IPS DF 4.7 (cell line): ENCODE data around the gene TMEM8B.

Source experiments
- DNase-seq: peaks from one replicate; pipeline ENCODE4 v3.0.0-alpha.2; 2013; ENCODE audit warnings: low spot score; ENCODE audit errors: extremely low read depth

The TMEM8B gene

DNA sequence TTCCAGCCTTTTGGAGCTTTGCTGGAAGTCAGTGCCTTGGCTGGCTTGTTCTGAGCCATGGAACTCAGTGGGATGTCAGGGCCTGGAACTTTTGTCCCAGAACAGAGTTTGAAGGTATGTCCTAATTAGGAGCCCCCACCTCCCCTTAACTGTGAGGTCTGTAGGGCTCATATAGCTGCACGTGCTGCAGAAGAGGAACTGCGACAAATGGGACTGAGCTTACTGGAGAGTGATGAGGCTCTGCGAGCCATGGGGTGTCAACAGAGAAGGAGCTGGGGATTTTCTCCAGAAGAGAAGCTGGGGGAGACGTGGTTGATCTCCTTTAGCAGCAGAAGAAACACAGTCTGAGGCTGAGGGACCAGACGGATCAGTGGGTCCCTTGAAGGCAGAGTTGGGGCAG lies 10.9 kb downstream of the TMEM8B start:
- no peak for DNase-seq

DNA sequence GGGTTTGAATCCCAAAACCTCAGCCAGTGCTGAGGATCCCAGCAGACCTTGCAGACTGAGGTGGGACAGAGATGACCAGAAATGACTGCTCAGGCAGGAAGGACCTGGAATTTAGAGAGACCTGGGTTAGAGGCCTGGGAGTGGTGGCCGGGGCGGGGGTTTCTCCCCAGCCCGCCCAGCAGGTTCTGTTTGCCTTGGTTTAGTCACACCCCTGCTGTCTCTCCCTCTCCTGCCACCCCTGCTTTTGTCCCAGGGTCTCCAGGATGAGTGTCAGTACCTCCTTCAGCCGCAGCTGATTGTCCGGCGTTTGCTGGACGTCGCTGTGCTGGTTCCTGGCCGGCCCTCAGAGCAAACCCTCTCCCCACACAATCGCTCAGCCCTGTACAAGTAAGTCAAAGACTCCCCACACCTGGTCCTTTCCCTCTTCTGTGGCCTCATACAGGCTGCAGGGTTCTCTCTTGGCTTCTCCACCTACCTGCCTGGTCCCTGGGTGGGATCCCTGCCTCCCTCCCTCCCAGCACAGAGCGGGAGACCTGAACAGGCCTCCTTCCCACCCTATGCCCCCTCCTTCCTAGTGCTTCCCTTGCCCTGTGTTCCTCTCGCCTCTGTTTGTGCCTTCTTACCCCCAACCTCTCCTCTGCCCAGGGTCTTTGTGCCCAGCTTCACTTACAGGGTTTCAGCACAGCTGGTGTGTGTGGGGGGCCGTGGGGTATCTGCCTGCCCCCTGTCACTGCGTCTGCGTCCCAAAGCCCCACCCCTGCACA lies 12.0 kb downstream of the TMEM8B start:
- no peak for DNase-seq

DNA sequence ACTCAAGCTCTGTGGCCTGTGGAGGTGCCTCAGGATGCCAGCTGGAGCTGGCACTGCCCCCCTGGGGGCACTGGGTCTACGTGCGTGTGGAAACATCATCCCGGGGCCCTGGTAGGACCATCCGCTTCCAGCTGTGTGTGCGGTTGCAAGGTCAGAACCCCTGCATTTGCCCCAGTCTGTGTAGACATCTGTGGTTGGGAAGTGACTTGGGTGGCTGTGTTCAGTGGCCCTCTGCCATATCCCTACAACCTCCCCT lies 12.5 kb downstream of the TMEM8B start:
- no peak for DNase-seq

DNA sequence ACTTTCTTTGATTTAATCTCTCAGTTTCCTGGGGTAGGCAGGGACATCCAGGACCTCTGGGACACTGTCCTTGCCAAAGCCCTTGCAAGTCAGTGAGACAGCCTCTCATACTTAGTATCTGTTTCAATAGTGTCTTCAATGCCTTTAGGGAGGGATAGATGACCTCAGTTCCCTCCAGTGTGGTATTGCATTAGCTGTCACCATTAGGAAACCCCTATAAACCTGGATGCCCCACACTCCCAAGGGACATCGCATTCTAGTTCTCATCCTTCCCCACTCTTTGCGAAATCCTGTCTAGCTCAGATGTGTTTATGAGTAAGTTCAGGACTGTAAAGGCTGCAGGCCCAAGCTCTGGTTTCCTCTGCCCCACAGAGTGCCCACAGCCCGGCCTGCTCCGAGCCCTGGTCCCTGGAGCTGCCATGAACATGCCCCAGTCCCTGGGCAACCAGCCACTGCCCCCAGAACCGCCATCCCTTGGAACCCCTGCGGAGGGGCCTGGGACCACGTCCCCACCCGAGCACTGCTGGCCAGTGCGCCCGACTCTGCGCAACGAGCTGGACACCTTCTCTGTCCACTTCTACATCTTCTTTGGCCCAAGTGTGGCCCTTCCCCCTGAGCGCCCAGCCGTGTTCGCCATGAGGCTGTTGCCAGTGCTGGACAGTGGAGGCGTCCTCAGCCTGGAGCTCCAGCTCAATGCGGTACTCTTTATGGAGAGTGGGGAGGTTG lies 13.2 kb downstream of the TMEM8B start:
- no peak for DNase-seq

DNA sequence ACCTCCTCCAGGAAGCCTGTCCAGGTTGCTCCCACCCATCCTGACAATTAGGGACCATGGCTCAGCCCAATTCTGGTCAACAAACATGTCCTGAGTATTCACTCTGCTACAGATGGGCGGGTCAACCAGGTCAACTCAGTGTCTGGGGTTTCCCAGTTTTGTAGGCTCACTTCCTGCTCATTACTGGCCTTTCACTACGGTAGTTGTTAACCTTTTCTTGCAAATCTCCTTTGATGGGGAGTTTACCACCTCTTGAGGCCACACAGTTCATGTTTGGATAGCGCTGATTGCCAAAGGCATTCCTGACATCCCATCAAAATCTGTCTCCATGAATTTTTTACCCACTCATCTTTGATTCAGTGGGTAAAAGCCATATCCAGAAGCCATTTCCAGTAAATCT lies 13.8 kb downstream of the TMEM8B start:
- no peak for DNase-seq

DNA sequence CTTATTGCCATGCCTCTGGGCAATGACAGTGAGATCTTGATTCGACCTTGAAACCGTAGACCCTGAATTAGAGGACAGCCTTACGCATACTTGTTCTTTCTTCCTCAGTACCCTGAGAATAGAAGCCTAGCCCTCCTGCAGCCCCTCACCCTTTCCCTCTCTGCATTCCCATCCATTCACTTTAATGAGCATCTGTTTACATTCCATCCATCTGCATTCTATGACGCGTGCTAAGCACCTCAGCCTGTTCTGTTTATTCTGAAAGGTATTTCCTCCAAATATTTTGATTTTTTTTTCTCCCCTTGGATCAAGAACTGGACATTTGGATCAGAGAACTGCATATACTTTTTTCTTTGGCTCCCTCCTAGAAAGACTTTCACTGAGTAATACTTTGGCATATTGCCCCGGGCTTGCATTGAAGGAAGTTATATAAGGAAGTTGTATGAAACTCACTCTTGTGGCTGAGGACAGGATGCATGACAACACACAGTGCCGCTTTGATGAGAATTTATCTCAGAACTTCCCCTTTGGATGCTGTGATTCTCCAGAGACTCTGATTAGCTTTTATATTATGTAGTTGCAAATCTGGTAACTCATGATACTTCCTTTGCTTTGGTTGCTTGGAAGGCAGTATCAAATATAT lies 15.7 kb downstream of the TMEM8B start:
- DNase-seq: no peak

DNA sequence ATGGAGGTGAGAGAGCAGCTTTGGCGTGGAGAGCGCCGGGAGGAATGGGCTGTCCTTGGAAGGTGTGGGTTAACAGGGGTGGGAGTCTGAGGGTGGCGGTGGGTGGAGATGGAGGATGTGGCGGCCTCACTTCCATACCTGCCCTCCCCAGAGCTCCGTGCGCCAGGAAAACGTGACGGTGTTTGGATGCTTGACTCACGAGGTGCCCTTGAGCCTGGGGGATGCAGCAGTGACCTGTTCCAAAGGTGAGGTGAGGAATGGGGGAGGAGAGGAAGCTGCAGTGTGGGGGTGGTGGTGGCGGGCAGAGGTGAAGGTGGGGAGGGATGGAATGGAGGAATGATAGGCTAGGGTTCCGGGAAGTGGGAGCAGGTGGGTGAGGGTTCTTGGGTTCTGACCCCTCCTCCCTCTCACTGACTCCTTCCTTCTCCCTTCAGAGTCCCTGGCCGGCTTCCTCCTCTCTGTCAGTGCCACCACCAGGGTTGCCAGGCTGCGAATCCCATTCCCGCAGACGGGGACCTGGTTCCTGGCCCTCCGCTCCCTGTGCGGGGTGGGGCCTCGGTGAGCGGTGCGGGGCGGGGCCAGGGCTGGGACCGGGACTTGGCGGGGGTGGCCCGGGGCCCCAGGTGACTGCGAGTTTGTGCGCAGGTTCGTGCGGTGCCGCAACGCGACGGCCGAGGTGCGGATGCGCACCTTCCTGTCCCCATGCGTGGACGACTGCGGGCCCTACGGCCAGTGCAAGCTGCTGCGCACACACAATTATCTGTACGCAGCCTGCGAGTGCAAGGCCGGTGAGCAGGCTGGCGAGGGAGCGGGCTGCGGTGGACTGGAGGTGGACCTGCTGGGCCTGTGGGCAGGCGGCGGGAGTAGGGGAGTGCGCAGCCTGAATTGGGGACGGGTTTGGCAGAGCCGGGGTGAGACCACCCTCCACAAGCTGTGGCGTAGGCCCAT lies 17.1 kb downstream of the TMEM8B start:
- DNase-seq: no peak

DNA sequence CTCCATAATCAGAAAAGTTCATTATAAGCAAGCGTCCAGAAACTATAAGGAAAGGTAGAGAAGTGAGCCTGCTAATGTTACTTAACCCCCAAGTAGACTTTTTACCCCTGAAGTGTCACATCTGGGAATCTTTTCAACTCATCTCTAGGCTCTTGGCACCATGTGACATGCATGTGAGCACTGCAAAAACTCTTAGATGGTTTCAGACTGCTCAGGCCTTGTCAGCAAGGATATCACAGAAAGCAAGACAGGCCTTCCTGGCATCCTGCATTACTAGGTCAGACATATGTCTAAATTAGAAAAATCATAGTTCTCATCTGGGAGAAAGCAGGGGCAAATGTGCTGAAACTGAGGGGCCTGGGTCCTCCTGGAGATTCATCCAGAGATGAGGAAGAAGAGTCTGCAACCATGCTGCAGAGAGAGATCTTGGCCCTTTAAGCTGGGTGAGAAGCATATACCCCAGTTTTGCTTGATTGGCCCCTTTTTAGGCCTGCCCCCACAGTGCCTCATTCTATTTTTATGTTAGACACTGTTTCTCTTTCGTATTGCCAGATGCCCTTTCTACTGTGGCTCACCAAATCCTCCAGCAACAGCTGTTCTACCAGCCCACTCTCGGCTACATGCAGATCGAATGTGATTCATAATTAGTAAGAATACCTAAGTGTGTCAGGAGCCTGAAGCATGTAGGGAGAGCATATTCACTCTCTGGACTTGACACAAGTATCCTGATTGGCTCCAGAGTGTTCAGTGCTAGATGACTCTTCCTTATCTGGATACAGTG lies 19.0 kb downstream of the TMEM8B start:
- no peak for DNase-seq

DNA sequence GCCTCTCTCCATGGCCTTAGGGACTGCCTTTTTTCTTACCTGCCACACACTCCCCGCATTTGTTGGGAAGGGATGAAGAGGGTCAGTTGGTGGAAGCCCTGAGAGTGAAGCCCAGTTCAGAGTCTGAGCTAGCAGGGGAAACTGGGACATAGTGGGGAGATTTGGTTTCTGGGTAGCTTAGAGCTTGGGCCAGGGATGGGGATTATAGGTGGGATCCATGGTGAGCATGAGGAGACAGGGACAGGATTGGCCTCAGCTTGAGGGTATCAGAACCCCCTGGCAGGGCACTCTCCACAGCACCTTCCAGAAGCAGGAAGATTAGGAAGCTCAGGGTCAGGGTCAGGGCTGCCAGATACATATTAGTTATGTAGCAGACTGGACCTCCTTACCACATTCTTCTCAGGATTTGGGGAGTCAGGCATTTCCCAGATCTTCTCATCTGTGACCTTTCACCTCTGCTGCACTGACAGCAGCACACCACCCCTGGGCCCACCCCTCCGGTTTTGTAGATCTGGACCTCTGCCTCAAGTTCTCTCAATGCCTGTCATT lies 23.3 kb downstream of the TMEM8B start:
- DNase-seq: no peak

DNA sequence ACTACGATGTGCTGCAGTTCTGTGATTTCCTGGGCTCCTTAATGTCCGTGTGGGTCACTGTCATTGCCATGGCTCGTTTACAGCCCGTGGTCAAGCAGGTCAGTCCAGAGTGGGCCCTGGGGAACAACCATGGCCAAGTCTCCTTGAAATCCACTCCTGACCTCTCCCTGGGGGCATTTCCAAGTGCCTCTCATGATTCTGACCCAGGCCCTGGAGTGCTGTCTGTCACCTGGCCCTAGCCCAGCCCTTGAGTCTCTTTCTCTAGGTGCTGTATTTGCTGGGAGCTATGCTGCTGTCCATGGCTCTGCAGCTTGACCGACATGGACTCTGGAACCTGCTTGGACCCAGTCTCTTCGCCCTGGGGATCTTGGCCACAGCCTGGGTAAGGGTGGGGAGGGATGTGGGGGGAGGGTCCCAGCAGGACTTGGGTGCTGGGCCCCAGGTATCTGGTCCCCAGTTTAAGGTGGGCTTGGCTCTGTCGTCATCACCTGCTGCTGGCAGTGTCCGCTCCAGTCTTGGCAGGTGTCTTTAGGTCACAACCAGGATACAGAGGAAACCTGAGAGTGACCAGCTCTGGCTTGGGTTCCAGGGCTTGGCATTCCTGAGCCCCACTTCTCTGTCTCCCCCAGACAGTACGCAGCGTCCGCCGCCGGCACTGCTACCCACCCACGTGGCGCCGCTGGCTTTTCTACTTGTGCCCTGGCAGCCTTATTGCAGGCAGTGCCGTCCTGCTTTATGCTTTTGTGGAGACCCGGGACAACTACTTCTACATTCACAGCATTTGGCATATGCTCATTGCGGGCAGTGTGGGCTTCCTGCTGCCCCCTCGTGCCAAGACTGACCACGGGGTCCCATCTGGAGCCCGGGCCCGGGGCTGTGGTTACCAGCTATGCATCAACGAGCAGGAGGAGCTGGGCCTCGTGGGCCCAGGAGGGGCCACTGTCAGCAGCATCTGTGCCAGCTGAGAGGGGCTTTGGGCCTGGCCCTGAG lies 24.1 kb downstream of the TMEM8B start:
- no peak for DNase-seq

DNA sequence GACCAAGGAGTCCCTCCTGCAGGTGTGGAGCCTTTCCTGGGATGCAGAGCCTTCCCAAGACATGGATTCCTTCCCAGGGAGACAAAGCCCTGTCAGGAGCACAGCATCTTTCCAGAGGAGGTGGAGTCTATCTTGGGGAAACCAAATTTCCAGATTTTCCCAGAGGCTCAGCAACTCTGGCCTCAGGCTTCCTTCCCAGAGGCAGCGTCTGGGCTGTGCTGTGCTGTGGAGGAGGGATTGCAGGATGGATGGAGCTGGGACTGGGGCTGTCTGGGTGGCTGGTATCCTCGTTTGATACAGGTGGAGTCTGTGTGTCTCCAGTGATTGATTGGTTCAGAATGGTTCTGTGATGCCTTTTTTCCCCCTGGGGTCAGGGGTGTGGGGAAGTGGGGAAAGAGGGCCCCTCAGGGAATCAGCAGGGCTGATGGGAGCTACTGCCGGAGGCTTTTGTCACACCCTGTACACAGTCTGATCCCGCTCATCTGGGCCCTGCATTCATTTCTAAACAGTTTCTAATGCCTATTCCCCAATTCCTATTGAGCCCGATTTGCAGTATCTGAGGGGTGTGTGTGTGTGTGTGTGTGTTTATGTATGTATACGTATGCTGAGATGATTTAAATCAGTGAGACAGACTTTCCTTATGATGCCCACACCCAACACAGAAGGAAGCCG lies 25.2 kb downstream of the TMEM8B start:
- no peak for DNase-seq

DNA sequence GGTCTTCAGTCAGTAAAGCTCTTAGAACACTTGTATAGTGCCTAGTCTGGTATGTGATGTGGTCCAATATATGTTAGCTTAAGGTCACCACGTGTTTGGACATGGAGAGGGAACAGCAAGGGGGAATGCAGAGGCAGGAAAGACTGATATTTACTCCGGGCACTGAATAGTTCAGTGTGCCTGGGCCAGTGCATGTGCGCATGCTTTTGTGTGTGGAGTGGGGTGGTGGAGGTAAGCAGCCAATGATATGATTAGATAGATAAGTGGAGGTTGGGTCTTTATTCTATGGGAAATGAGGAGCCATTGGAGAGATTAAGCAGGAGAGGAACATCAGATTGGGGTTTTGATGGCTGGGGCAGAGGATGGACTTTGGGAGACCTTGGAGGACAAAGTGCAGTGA lies 27.2 kb downstream of the TMEM8B start:
- no peak for DNase-seq

DNA sequence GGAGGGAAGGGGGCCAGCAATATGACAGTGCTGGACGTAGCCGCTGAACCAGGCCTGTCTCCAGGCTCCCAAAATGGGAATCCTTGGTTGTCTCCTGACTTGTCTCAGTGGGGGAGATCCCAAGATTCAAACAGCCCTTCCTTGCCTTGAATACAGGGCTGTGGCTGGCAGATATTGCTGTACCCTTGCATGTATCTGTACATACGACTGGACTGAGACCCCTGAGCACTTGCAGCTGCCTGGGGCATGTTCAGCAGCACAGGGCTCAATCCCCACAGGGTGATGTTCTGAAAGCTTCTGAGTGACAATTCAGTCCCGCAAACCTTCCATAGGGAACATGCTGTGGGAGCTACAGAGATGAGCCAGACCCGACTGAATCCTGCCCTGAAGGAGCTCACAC lies 27.9 kb downstream of the TMEM8B start:
- DNase-seq: no peak

DNA sequence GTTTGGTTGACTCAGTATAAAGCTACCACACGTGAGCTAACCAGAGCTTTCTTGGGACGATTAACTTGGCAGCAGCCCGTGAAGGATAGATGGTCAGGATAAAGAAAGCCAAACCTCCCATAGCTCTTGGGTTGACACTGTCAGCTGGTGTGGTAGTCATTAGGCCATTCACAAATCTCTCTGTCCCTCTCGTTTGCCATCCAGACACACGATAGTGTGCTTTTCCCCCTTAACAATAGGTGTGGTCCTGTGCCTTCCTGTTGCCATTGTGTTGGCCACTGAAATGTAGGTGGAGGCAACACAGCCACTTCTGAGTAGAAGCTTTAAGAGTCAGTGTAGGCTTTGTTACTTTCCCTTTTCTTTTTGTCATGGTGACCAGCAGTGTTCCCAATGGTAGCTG lies 29.4 kb downstream of the TMEM8B start:
- no peak for DNase-seq

DNA sequence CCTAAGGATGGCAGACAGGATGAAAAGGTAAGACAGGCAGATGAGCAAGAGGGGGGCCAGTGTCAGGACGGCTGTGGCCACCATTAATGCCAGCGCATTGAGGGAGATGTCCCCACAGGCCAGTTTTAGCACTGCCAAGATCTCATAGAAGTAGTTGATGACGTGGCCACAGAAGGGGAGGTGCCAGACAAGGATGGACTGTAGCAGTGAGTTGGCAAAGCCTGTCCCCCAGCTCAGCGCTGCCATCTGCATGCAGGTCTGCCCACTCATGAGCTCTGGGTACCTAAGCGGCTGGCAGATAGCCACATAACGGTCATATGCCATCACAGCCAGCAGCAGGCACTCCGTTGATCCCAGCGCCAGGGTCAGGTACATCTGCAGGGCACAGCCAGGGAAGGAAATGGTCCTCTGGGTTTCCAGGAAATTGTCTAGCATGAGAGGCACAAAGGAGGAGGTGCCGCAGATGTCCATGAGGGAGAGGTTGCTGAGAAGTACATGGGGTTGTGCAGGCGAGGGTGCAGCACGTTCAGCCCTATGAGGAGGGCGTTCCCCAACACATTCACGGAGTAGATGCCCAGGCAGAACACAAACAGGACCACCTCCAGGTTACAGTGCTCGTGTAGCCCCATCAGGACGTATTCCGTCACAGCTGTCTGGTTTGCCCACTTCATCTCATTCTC lies 30.4 kb downstream of the TMEM8B start:
- DNase-seq: no peak

DNA sequence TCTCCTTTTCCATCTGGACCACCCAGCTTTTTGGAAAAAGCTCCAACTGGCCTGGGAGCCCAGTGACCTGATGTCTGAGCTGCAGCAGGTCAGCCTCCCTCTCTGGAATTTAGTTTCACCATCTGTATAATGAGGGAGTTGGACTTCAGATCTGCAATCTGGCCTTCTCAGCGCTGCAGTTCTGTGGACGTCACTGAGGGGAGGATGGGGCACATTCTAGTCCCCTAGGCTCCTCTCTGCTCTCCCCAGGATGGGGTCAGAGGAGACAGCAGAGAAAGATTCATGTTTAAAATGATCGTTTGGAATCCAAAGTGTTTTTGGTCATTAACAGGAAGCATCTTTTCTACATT lies 30.9 kb downstream of the TMEM8B start:
- no peak for DNase-seq

DNA sequence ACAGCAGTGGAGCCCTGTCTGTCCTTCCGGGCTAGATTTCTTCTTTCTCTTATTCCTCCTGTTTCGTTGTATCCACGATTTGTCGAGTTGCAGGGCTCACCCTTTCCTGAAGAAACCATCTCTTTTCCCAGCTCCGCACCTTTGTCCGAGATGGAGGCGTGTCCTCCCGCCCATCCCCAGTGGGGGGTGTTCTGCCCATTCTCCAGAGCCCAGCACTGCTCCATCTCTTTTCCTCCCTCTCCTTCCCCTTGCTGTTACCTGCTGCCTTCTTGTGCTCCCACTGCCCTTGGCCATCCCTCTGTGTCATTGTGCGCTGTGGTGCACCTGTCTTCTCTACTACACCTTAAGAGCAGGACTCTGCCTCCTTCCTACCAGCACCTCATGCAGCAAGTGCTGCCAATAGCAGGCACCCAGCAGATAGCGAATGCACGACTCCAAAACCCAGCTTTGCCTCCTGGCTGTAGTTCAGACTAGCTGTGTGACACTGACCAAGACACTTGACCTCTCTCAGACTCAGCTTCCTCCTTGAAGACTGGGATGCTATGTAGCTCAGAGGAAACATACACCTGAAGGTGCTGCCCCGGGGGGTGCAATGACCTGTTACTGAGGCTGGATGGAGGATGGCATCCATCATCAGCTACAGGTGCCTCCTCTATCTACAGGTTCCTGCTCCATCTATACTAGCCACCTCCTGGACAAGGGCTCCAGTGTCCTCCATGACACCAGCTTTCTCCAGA lies 32.3 kb downstream of the TMEM8B start:
- no peak for DNase-seq

DNA sequence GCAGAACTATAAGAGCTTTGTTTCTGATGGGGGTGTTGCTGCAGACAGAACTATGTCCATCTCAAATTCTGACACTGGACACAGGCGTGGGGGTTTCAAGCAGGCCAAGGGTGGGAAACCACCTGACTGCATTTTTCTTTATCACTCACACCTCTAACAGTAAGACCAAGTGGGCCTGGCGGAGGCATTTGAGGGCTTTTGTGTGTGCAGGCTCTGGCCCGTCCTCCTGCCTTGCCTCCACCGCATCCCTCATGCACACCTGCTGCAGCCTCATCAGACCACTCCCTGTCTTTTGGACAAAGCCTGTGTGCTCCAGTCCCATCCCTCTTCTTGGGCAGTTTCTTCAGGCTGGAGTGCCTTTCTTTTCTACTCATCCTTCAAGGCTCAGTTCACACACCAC lies 33.3 kb downstream of the TMEM8B start:
- DNase-seq: no peak
